ENCODE results near the gene GP9.
"Not testable (repeated sequence)": the region's sequence is repeated elsewhere in the genome, so short reads cannot be mapped to it uniquely, and the experiment has no call there.

Gene GP9

GRCh38 chr3:129081503-129081902, 20.9 kb downstream of the GP9 start:
- DNase-seq: no peak

- no peak for DNase-seq
These were observed 21.4 kb downstream of the GP9 start for GRCh38 chr3:129082026-129082425.

- no peak for DNase-seq
These were observed 23.9 kb downstream of the GP9 start for GRCh38 chr3:129084501-129084900.

- DNase-seq: no peak
These were observed 24.7 kb downstream of the GP9 start for GRCh38 chr3:129085165-129085715.

GRCh38 chr3:129085818-129086217, 25.2 kb downstream of the GP9 start:
- no peak for DNase-seq

- DNase-seq: no peak
These were observed 26.6 kb downstream of the GP9 start for GRCh38 chr3:129087138-129087702.

- DNase-seq: not testable (repeated sequence)
These were observed 27.3 kb downstream of the GP9 start for GRCh38 chr3:129087904-129088303.

- DNase-seq: not testable (repeated sequence)
These were observed 27.7 kb downstream of the GP9 start for GRCh38 chr3:129088312-129088711.

- DNase-seq: no peak
These were observed 34.7 kb downstream of the GP9 start for GRCh38 chr3:129095285-129095684.

- no peak for DNase-seq
These were observed 39.7 kb downstream of the GP9 start for GRCh38 chr3:129100274-129100673.

GRCh38 chr3:129101370-129102138, 41.0 kb downstream of the GP9 start:
- DNase-seq: no peak

GRCh38 chr3:129103296-129103695, 42.7 kb downstream of the GP9 start:
- DNase-seq: no peak

GRCh38 chr3:129104051-129104450, 43.5 kb downstream of the GP9 start:
- DNase-seq: no peak

- no peak for DNase-seq
These were observed 44.0 kb downstream of the GP9 start for GRCh38 chr3:129104498-129105079.

GRCh38 chr3:129105862-129106261, 45.3 kb downstream of the GP9 start:
- DNase-seq: no peak

GRCh38 chr3:129106320-129106719, 45.7 kb downstream of the GP9 start:
- no peak for DNase-seq

GRCh38 chr3:129106866-129107565, 46.4 kb downstream of the GP9 start:
- no peak for DNase-seq

- DNase-seq: no peak
These were observed 47.2 kb downstream of the GP9 start for GRCh38 chr3:129107793-129108192.

- DNase-seq: not testable (repeated sequence)
These were observed 50.6 kb downstream of the GP9 start for GRCh38 chr3:129111076-129111780.
